ENCODE data around the gene CD53. TPM values are rescaled to one million over a fixed set of nuclear protein-coding genes. Genes with fewer than 3 reads are reported as not detected.
"Not testable (repeated sequence)": the region's sequence is repeated elsewhere in the genome, so short reads cannot be mapped to it uniquely, and the experiment has no call there.

Gene CD53
- total and polyA plus RNA-seq, 4 donors, result 10.7 to 30.4 (median 21.7) TPM

GRCh38 chr1:110859062-110859461, 13.9 kb upstream of the CD53 start:
- Histone ChIP-seq H3K9me3 (ENCODE audit: control insufficient read depth in 4 of 4, low read length in 3 of 4) (no peaks in the 10 kb centered on the region), H3K4me1 (ENCODE audit: control insufficient read depth in 4 of 4, insufficient read depth in 4 of 4, low read length in 3 of 4) (no peaks in the 10 kb centered on the region), H3K4me3 (ENCODE audit: low read depth in 1 of 3, low read length in 3 of 3) (no peak overlapping the region), H3K36me3 (ENCODE audit: control insufficient read depth in 4 of 4, insufficient read depth in 3 of 4, low read depth in 1 of 4, low read length in 3 of 4) (no peaks in the 10 kb centered on the region), H3K27ac (ENCODE audit: low read depth in 1 of 2, low read length in 2 of 2) (no peak overlapping the region), H3K27me3 (ENCODE audit: control insufficient read depth in 4 of 4, insufficient read depth in 4 of 4, low read length in 3 of 4) (peaks cover 0 to 4% (median 0%) of the 10 kb centered on the region in 4 donors), H3K9ac (ENCODE audit: low read depth in 1 of 2, low read length in 2 of 2) (no peak overlapping the region)
- TF ChIP-seq FOXA2 (IDR thresholded peaks at IDR 0.05), result no peak
- no peak for TF ChIP-seq SP1 (IDR thresholded peaks at IDR 0.05)
- TF ChIP-seq EGR1 (IDR thresholded peaks at IDR 0.05; ENCODE audit: low read depth in 2 of 2), result no peak
- TF ChIP-seq TAF1 (conservative IDR thresholded peaks at IDR 0.05), result no peak
- no peak for TF ChIP-seq REST (IDR thresholded peaks at IDR 0.05)
- no peak for TF ChIP-seq FOXA1 (IDR thresholded peaks at IDR 0.05)
- TF ChIP-seq HNF4A (conservative IDR thresholded peaks at IDR 0.05), result no peak
- no peak for TF ChIP-seq YY1 (IDR thresholded peaks at IDR 0.05)
- 50% methylated on average over 2 of the region's 2 CpGs for WGBS
- no peak for DNase-seq (ENCODE audit: low spot score)

GRCh38 chr1:110860174-110860573, 12.8 kb upstream of the CD53 start:
- H3K27me3 ChIP-seq (ENCODE audit: control insufficient read depth in 4 of 4, insufficient read depth in 4 of 4, low read length in 3 of 4), result peaks cover 0 to 4% (median 0%) of the 10 kb centered on the region in 4 donors
- H3K4me1 ChIP-seq (ENCODE audit: control insufficient read depth in 4 of 4, insufficient read depth in 4 of 4, low read length in 3 of 4), result no peaks in the 10 kb centered on the region
- no peak overlapping the region for H3K27ac ChIP-seq (ENCODE audit: low read depth in 1 of 2, low read length in 2 of 2)
- no peak overlapping the region for H3K9ac ChIP-seq (ENCODE audit: low read depth in 1 of 2, low read length in 2 of 2)
- 76% methylated on average over 2 of the region's 2 CpGs for WGBS
- H3K36me3 ChIP-seq (ENCODE audit: control insufficient read depth in 4 of 4, insufficient read depth in 3 of 4, low read depth in 1 of 4, low read length in 3 of 4), result no peaks in the 10 kb centered on the region
- peaks cover 0 to 1% (median 0%) of the 10 kb centered on the region in 4 donors for H3K9me3 ChIP-seq (ENCODE audit: control insufficient read depth in 4 of 4, low read length in 3 of 4)
- no peak overlapping the region for H3K4me3 ChIP-seq (ENCODE audit: low read depth in 1 of 3, low read length in 3 of 3)
- TF ChIP-seq JUND (IDR thresholded peaks at IDR 0.05) (no peak), NR2F2 (IDR thresholded peaks at IDR 0.05) (no peak)
- DNase-seq (ENCODE audit: low spot score), result no peak

GRCh38 chr1:110860620-110861019, 12.3 kb upstream of the CD53 start:
- H3K27me3 ChIP-seq (ENCODE audit: control insufficient read depth in 4 of 4, insufficient read depth in 4 of 4, low read length in 3 of 4); DNase-seq (ENCODE audit: low spot score); H3K9me3 ChIP-seq (ENCODE audit: control insufficient read depth in 4 of 4, low read length in 3 of 4); H3K9ac ChIP-seq (ENCODE audit: low read depth in 1 of 2, low read length in 2 of 2); H3K27ac ChIP-seq (ENCODE audit: low read depth in 1 of 2, low read length in 2 of 2); H3K4me1 ChIP-seq (ENCODE audit: control insufficient read depth in 4 of 4, insufficient read depth in 4 of 4, low read length in 3 of 4); H3K36me3 ChIP-seq (ENCODE audit: control insufficient read depth in 4 of 4, insufficient read depth in 3 of 4, low read depth in 1 of 4, low read length in 3 of 4); H3K4me3 ChIP-seq (ENCODE audit: low read depth in 1 of 3, low read length in 3 of 3): not testable (repeated sequence)
- WGBS, result 63% methylated on average over 2 of the region's 2 CpGs

- not testable (repeated sequence) for DNase-seq (ENCODE audit: low spot score); H3K36me3 ChIP-seq (ENCODE audit: control insufficient read depth in 4 of 4, insufficient read depth in 3 of 4, low read depth in 1 of 4, low read length in 3 of 4); H3K27me3 ChIP-seq (ENCODE audit: control insufficient read depth in 4 of 4, insufficient read depth in 4 of 4, low read length in 3 of 4); H3K4me1 ChIP-seq (ENCODE audit: control insufficient read depth in 4 of 4, insufficient read depth in 4 of 4, low read length in 3 of 4); H3K4me3 ChIP-seq (ENCODE audit: low read depth in 1 of 3, low read length in 3 of 3); H3K27ac ChIP-seq (ENCODE audit: low read depth in 1 of 2, low read length in 2 of 2); H3K9ac ChIP-seq (ENCODE audit: low read depth in 1 of 2, low read length in 2 of 2); H3K9me3 ChIP-seq (ENCODE audit: control insufficient read depth in 4 of 4, low read length in 3 of 4)
- 66% methylated on average over 1 of the region's 1 CpG for WGBS
These were observed 11.0 kb upstream of the CD53 start for GRCh38 chr1:110861942-110862341.
